PC-3 (cell line): ENCODE results near the gene MBD6. TPM values are rescaled to one million over a fixed set of nuclear protein-coding genes. Genes with fewer than 3 reads are reported as not detected.
A peak's percentile ranks its signal among the peaks of the same experiment; 100 is the strongest.

ENCODE experiments used
- ATAC-seq: fragments of 200-7000 bp; cut with Tn5 transposase; 2 replicates; pipeline ENCODE4 v1.9.1; 2020; ENCODE audit warnings: mild to moderate bottlenecking, moderate library complexity
- BruUV-seq: library from RNA; stranded (reverse); fragments of 400-500 nt; replicated peaks from 2 replicates; lab custom pipeline; 2021; lab: Mats Ljungman, UMichigan
- CTCF ChIA-PET: fragments of 300-600 bp; sonication (Branson Sonifier 250); formaldehyde crosslinking; loops from one replicate; lab custom pipeline; 2022; ENCODE audit warnings: antibody characterized with exemption; lab: Charles Lee
- POLR2A ChIA-PET: fragments of 300-600 bp; sonication (Branson Sonifier 250); formaldehyde crosslinking; loops from one replicate; lab custom pipeline; 2022; ENCODE audit warnings: antibody characterized with exemption; ENCODE audit not compliant: unreplicated experiment; lab: Charles Lee
- DNase-seq: peaks from one replicate; pipeline ENCODE4 v3.0.0-alpha.2; 2015
- H2AFZ ChIP-seq: fragments of 300-600 bp; sonication (generic); 2 replicates; pipeline ENCODE4 v1.6.0; 2016; ENCODE audit warnings: antibody characterized with exemption, low read length
- H3F3A ChIP-seq: fragments of 300-600 bp; sonication (generic); one replicate; pipeline ENCODE4 v1.6.0; 2017; ENCODE audit warnings: antibody characterized with exemption, low read length, control low read depth, mild to moderate bottlenecking; ENCODE audit not compliant: unreplicated experiment
- H3K27ac ChIP-seq: fragments of 300-600 bp; sonication (generic); 2 replicates; pipeline ENCODE4 v1.5.1; 2016; ENCODE audit warnings: mild to moderate bottlenecking, low read length
- H3K27me3 ChIP-seq: fragments of 300-600 bp; sonication (generic); 2 replicates; pipeline ENCODE4 v1.6.1; 2016; ENCODE audit warnings: low read length, mixed read lengths
- H3K36me3 ChIP-seq: fragments of 300-600 bp; sonication (generic); 2 replicates; pipeline ENCODE4 v1.6.1; 2016; ENCODE audit warnings: low read depth, mixed run types, low read length, mixed read lengths
- H3K4me1 ChIP-seq: fragments of 300-600 bp; sonication (generic); 2 replicates; pipeline ENCODE4 v1.5.1; 2016; ENCODE audit warnings: low read length; ENCODE audit not compliant: insufficient read depth
- H3K4me2 ChIP-seq: fragments of 300-600 bp; sonication (generic); 2 replicates; pipeline ENCODE4 v1.6.0; 2016; ENCODE audit warnings: low read length
- H3K4me3 ChIP-seq: fragments of 300-600 bp; sonication (generic); 2 replicates; pipeline ENCODE4 v1.5.1; 2016; ENCODE audit warnings: mild to moderate bottlenecking, low read length, mixed read lengths
- H3K79me2 ChIP-seq: fragments of 300-600 bp; sonication (generic); 2 replicates; pipeline ENCODE4 v1.6.1; 2017; ENCODE audit warnings: low read length, mixed read lengths
- H3K9ac ChIP-seq: fragments of 300-600 bp; sonication (generic); 2 replicates; pipeline ENCODE4 v1.6.0; 2016; ENCODE audit warnings: mild to moderate bottlenecking, low read length
- H3K9me2 ChIP-seq: fragments of 300-600 bp; sonication (generic); replicated peaks from 2 replicates; pipeline ENCODE4 v1.6.1; 2016; ENCODE audit warnings: mixed run types, low read length, mixed read lengths
- H3K9me3 ChIP-seq: fragments of 300-600 bp; sonication (generic); 2 replicates; pipeline ENCODE4 v1.6.1; 2016; ENCODE audit warnings: low read length, mixed read lengths
- H4K20me1 ChIP-seq: fragments of 300-600 bp; sonication (generic); 2 replicates; pipeline ENCODE4 v1.6.1; 2016; ENCODE audit warnings: low read length, mixed read lengths
- CTCF ChIP-seq: fragments of 300-600 bp; sonication (generic); conservative IDR thresholded peaks from 2 replicates; pipeline ENCODE4 v1.5.1; 2017; ENCODE audit warnings: antibody characterized with exemption, low read depth, mild to moderate bottlenecking, low read length
- EZH2 ChIP-seq: fragments of 300-600 bp; sonication (generic); IDR thresholded peaks from one replicate; pipeline ENCODE4 v1.6.1; 2017; ENCODE audit warnings: antibody characterized with exemption, mild to moderate bottlenecking, low read length; ENCODE audit not compliant: unreplicated experiment
- EZH2phosphoT487 ChIP-seq: fragments of 300-600 bp; sonication (generic); IDR thresholded peaks from 2 replicates; pipeline ENCODE4 v1.6.1; 2018; ENCODE audit warnings: mild to moderate bottlenecking, antibody characterized with exemption, low read length, borderline replicate concordance
- intact Hi-C: fragments of 100-400 bp; cut with micrococcal nuclease; formaldehyde crosslinking; loops from 2 replicates; pipeline ENCODE4 v1.9.0; 2023
- total RNA-seq: library from RNA; depleted of rRNA; stranded (reverse); fragments of >200 nt; gene quantifications from 2 replicates; pipeline ENCODE4 v1.2.3, GENCODE V29; 2014

MBD6 gene
- total RNA-seq, 1 experiment from 2014 or later: 13.2 TPM

GRCh38 chr12:57574795-57575194 lies 52.2 kb downstream of the MBD6 start:
- TF ChIP-seq EZH2: no peak
- no peak for TF ChIP-seq CTCF
- no peak for TF ChIP-seq EZH2phosphoT487
- ChIA-PET CTCF (interaction anchor here (1.0 kb wide), 1 partner anchor 9 kb away, joined by 5 read pairs; no protein-coding TSS in a partner anchor), POLR2A (no interaction called here)
- H3K27me3 ChIP-seq: no peaks in the 10 kb centered on the region
- H4K20me1 ChIP-seq: no peaks in the 10 kb centered on the region
- H3K4me1 ChIP-seq: peaks cover 4% of the 10 kb centered on the region
- no peak for DNase-seq
- no peaks in the 10 kb centered on the region for H3K9me3 ChIP-seq
- BruUV-seq: no TSS peak
- ATAC-seq: no peak
- H3K79me2 ChIP-seq: no peaks in the 10 kb centered on the region
- H3K4me2 ChIP-seq: no peak overlapping the region
- intact Hi-C loops: no loop called here
- H3K4me3 ChIP-seq: no peak overlapping the region
- H2AFZ ChIP-seq: no peak overlapping the region
- no peak overlapping the region for H3K9ac ChIP-seq
- H3K36me3 ChIP-seq: no peaks in the 10 kb centered on the region
- H3K9me2 ChIP-seq: no peaks in the 10 kb centered on the region
- no peaks in the 10 kb centered on the region for H3F3A ChIP-seq
- no peak overlapping the region for H3K27ac ChIP-seq

GRCh38 chr12:57575771-57576612 lies 53.4 kb downstream of the MBD6 start:
- Histone ChIP-seq H3K4me2 (no peak overlapping the region), H3K9me3 (no peaks in the 10 kb centered on the region), H2AFZ (no peak overlapping the region), H3K9ac (no peak overlapping the region), H4K20me1 (no peaks in the 10 kb centered on the region), H3K4me3 (no peak overlapping the region), H3K9me2 (no peaks in the 10 kb centered on the region), H3K27me3 (no peaks in the 10 kb centered on the region), H3F3A (no peaks in the 10 kb centered on the region), H3K27ac (no peak overlapping the region), H3K79me2 (no peaks in the 10 kb centered on the region), H3K4me1 (peaks cover 9% of the 10 kb centered on the region), H3K36me3 (no peaks in the 10 kb centered on the region)
- ATAC-seq (no peak), DNase-seq (no peak)
- TF ChIP-seq EZH2 (no peak), EZH2phosphoT487 (no peak), CTCF (no peak)
- ChIA-PET CTCF (interaction anchor here (1.0 kb wide), 1 partner anchor 8 kb away, joined by 5 read pairs; no protein-coding TSS in a partner anchor), POLR2A (interaction anchor here (0.6 kb wide), 1 partner anchor 90 kb away, joined by 3 read pairs; no protein-coding TSS in a partner anchor)
- BruUV-seq: no TSS peak
- intact Hi-C loops: no loop called here

GRCh38 chr12:57576613-57577160 lies 54.1 kb downstream of the MBD6 start:
- H4K20me1 ChIP-seq: no peaks in the 10 kb centered on the region
- H3K4me2 ChIP-seq: no peak overlapping the region
- no peak overlapping the region for H3K4me3 ChIP-seq
- CTCF ChIA-PET: no interaction called here
- H3K4me1 ChIP-seq: peaks cover 9% of the 10 kb centered on the region
- no peaks in the 10 kb centered on the region for H3F3A ChIP-seq
- H3K9me2 ChIP-seq: no peaks in the 10 kb centered on the region
- no TSS peak for BruUV-seq
- DNase-seq: peak; percentile 22
- TF ChIP-seq EZH2phosphoT487 (no peak), EZH2 (no peak), CTCF (no peak)
- no peak overlapping the region for H3K27ac ChIP-seq
- no peaks in the 10 kb centered on the region for H3K36me3 ChIP-seq
- ATAC-seq: no peak
- POLR2A ChIA-PET: no interaction called here
- H3K27me3 ChIP-seq: no peaks in the 10 kb centered on the region
- no peak overlapping the region for H2AFZ ChIP-seq
- intact Hi-C loops: no loop called here
- no peak overlapping the region for H3K9ac ChIP-seq
- no peaks in the 10 kb centered on the region for H3K79me2 ChIP-seq
- H3K9me3 ChIP-seq: no peaks in the 10 kb centered on the region
